ENCODE measurements around the gene FGF8.

DNA sequence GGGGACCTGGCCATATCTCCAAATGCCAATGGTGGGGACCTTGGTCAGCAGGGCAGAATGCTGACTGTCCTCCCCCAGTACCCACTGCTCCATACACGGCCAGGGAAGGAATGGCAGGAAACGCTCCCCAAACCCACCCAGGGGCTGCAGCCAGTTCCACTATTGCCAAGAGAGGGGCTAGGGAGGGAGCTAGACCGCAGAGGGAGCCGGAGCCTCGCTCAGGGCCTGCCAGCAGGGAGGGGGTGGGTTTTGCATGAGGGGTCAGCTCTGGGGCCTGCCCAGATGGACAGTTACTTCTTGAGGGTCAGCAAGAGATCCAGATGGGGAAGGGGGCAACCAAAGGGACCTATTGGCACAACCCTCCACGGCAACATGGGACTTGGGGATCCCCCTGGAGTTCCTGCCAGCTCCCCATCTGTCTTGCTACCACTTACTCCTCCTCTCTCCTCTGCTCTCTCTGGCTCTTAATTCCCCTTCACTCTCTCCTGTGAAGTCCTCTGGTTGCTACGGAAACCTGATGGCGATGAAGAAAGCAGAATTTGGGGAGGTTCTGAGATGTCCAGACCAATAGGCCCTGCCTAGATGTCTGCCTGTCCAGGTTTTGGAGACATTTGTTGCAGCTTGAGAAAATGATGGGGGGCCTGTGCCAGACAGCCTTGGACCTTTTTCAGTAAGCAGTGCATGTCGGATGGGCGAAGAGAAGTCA lies 12.6 kb downstream of the FGF8 start:
- TF ChIP-seq, protein P1, sequence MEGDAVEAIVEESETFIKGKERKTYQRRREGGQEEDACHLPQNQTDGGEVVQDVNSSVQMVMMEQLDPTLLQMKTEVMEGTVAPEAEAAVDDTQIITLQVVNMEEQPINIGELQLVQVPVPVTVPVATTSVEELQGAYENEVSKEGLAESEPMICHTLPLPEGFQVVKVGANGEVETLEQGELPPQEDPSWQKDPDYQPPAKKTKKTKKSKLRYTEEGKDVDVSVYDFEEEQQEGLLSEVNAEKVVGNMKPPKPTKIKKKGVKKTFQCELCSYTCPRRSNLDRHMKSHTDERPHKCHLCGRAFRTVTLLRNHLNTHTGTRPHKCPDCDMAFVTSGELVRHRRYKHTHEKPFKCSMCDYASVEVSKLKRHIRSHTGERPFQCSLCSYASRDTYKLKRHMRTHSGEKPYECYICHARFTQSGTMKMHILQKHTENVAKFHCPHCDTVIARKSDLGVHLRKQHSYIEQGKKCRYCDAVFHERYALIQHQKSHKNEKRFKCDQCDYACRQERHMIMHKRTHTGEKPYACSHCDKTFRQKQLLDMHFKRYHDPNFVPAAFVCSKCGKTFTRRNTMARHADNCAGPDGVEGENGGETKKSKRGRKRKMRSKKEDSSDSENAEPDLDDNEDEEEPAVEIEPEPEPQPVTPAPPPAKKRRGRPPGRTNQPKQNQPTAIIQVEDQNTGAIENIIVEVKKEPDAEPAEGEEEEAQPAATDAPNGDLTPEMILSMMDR (conservative IDR thresholded peaks at IDR 0.05; ENCODE audit: low read depth, low read length) = no peak
- TF ChIP-seq EZH2 (IDR thresholded peaks at IDR 0.05; ENCODE audit: low read length, unreplicated experiment) = no peak
